Sigmoid colon (tissue), 7 donors: ENCODE data around the gene TPST1. TPM values are rescaled to one million over a fixed set of nuclear protein-coding genes. Genes with fewer than 3 reads are reported as not detected.
A peak's percentile ranks its signal among the peaks of the same experiment; 100 is the strongest.

ENCODE experiments used
- DNase-seq: peaks from one replicate; pipeline ENCODE4 v3.0.0-alpha.2; 2019
- H3K27ac ChIP-seq, 4 donors: fragments of 200-600 bp; sonication (generic); one replicate each; pipeline ENCODE4 v1.5.1; 2016 to 2019; ENCODE audit warnings: mild to moderate bottlenecking in 1 of 4
- H3K27me3 ChIP-seq, 3 donors: fragments of 200-600 bp; sonication (generic); one replicate each; pipeline ENCODE4 v1.5.1; 2019; ENCODE audit warnings: mild to moderate bottlenecking in 1 of 3
- H3K36me3 ChIP-seq, 4 donors: fragments of 200-600 bp; sonication (generic); one replicate each; pipeline ENCODE4 v1.5.1; 2016 to 2019
- H3K4me1 ChIP-seq, 4 donors: fragments of 200-600 bp; sonication (generic); one replicate each; pipeline ENCODE4 v1.5.1; 2017 to 2019
- H3K4me3 ChIP-seq, 4 donors: fragments of 200-600 bp; sonication (generic); one replicate each; pipeline ENCODE4 v1.5.1; 2017 to 2019; ENCODE audit warnings: mild to moderate bottlenecking in 2 of 4, moderate library complexity in 1 of 4
- H3K9me3 ChIP-seq, 4 donors: fragments of 200-600 bp in 3 of 4; sonication (generic) in 3 of 4; one replicate each; pipeline versions ENCODE4 v1.5.1 to v1.6.1; 2013 to 2019
- CTCF ChIP-seq, 4 experiments: fragments of 450-650 bp in 3 of 4; fragments of 200-600 bp in 1 of 4; IDR thresholded peaks; one replicate each; pipeline ENCODE4 v1.5.1; 2016 to 2019; ENCODE audit warnings: antibody characterized with exemption in 4 of 4, mild to moderate bottlenecking in 3 of 4, moderate library complexity in 2 of 4
- EP300 ChIP-seq, 4 donors: sonication (generic); formaldehyde crosslinking; IDR thresholded peaks; one replicate each; pipeline ENCODE4 v1.6.1; 2017; ENCODE audit warnings: antibody characterized with exemption in 4 of 4
- POLR2A ChIP-seq, 2 donors: fragments of 450-650 bp; IDR thresholded peaks; one replicate each; pipeline ENCODE4 v1.6.1; 2016; ENCODE audit warnings: antibody characterized with exemption in 2 of 2, mild to moderate bottlenecking in 2 of 2, moderate library complexity in 2 of 2
- POLR2AphosphoS5 ChIP-seq, 4 donors: sonication (generic); formaldehyde crosslinking; IDR thresholded peaks; one replicate each; pipeline ENCODE4 v1.6.1; 2017; ENCODE audit warnings: antibody characterized with exemption in 4 of 4
- WGBS, 2 donors: extraction: QIAGEN DNeasy Blood & Tissue Kit; methylation state at CpG; one replicate each; pipeline ENCODE4 v1.1.7; 2013; 5-methylcytosine and 5-hydroxymethylcytosine counted together
- intact Hi-C: fragments of 100-400 bp; cut with DNase I; formaldehyde crosslinking; loops from one replicate; pipeline ENCODE4 v1.15.1; 2023
- polyA plus RNA-seq, 3 donors: library from polyadenylated mRNA; stranded (reverse); fragments of 200-250 nt; gene quantifications; one replicate each; pipeline ENCODE4 v1.2.3, GENCODE V29; 2013
- total RNA-seq, 4 donors: library from RNA; depleted of rRNA; stranded (reverse); fragments of >200 nt; gene quantifications; one replicate each; pipeline ENCODE4 v1.1.0, GENCODE V29; 2016
- donor health status: healthy with polysubstance abuse.
- donor health status: Bipolar disorder and iron deficiency.
- donor health status: healthy.

TPST1 gene
- total and polyA plus RNA-seq, 7 donors: 0.92 to 31.3 (median 21.0) TPM

DNA sequence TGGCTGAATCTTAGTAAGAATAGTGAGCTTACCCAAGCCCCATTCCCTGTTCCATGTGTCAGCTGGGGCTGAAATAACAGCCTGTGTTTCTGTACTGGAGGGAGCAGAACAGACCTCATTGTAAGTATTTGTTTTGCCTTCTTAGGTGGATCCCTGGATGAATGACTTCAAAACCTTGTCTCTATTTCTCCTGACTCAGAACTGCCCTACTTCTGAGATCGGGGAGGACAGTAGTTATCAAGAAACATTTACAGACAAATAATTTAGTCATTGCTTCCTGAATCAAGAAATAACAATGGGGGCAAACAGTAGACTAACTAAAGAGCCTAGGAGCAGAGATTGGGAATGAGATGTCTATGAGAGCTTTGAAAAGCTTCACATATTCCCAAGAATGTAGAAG is 58.8 kb downstream of the TPST1 start:
- Histone ChIP-seq H3K4me3 (no peak overlapping the region), H3K4me1 (peaks cover 0 to 17% (median 8%) of the 10 kb centered on the region in 4 donors), H3K9me3 (peaks cover 7 to 20% (median 11%) of the 10 kb centered on the region in 4 donors), H3K27ac (no peak overlapping the region), H3K36me3 (no peaks in the 10 kb centered on the region), H3K27me3 (no peaks in the 10 kb centered on the region)
- intact Hi-C loops: no loop called here
- TF ChIP-seq POLR2AphosphoS5 (IDR thresholded peaks at IDR 0.05) (no peak), CTCF (IDR thresholded peaks at IDR 0.05) (no peak), POLR2A (IDR thresholded peaks at IDR 0.05) (no peak), EP300 (IDR thresholded peaks at IDR 0.05) (no peak)
- DNase-seq: no peak
- 94 to 98% methylated on average over 1 of the region's 1 CpG for WGBS, 2 donors

GRCh38 chr7:66265566-66265965 is 60.4 kb downstream of the TPST1 start:
- 95 to 97% methylated on average over 1 of the region's 1 CpG for WGBS, 2 donors
- peaks cover 0 to 17% (median 8%) of the 10 kb centered on the region in 4 donors for H3K4me1 ChIP-seq
- no peaks in the 10 kb centered on the region for H3K27me3 ChIP-seq
- no peak for DNase-seq
- no peak overlapping the region for H3K27ac ChIP-seq
- intact Hi-C loops: loop anchor here (5.0 kb wide), 1 partner anchor 58 kb away; the partner anchor contains the start of gene TPST1
- no peak for TF ChIP-seq POLR2AphosphoS5 (IDR thresholded peaks at IDR 0.05)
- TF ChIP-seq POLR2A (IDR thresholded peaks at IDR 0.05): no peak
- TF ChIP-seq CTCF (IDR thresholded peaks at IDR 0.05): no peak
- TF ChIP-seq EP300 (IDR thresholded peaks at IDR 0.05): no peak
- H3K9me3 ChIP-seq: peaks cover 7 to 20% (median 11%) of the 10 kb centered on the region in 4 donors
- H3K36me3 ChIP-seq: no peaks in the 10 kb centered on the region
- no peak overlapping the region for H3K4me3 ChIP-seq

GRCh38 chr7:66267249-66267648 is 62.1 kb downstream of the TPST1 start:
- intact Hi-C loops: loop anchor here (5.0 kb wide), 1 partner anchor 60 kb away; the partner anchor contains the start of gene TPST1
- Histone ChIP-seq H3K36me3 (no peaks in the 10 kb centered on the region), H3K27ac (peak overlapping the region; percentile 25 to 47 (median 40)), H3K4me3 (no peak overlapping the region), H3K27me3 (no peaks in the 10 kb centered on the region), H3K4me1 (peaks cover 0 to 16% (median 6%) of the 10 kb centered on the region in 4 donors), H3K9me3 (peaks cover 7 to 20% (median 11%) of the 10 kb centered on the region in 4 donors)
- 74 to 81% methylated on average over 2 of the region's 2 CpGs for WGBS, 2 donors
- peak; percentile 74 for DNase-seq
- TF ChIP-seq POLR2AphosphoS5 (IDR thresholded peaks at IDR 0.05) (peak in 2 of 4 donors; percentile 21 to 44), POLR2A (IDR thresholded peaks at IDR 0.05) (no peak), EP300 (IDR thresholded peaks at IDR 0.05) (no peak)

DNA sequence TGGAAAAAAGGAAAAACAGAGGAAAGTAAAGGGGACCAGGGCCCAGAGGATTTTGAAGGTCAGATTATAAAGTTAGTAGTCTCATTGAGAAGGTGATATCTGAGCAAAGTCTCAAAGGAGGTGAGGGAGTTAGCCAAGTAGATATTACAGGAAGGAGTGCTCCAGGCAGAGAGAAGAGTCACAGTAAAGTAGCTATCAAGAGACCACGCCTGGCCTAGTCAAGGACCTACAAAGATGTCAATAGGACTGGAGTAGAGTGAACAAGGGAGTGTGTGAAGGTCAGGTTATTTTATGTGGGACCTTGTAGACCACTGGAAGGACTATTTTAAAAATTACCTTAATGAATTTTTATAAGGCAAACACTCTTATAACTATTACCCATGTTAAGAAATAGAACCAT is 64.8 kb downstream of the TPST1 start:
- no peaks in the 10 kb centered on the region for H3K27me3 ChIP-seq
- intact Hi-C loops: loop anchor here (5.0 kb wide), 1 partner anchor 63 kb away; the partner anchor contains the start of gene TPST1
- H3K4me1 ChIP-seq: peaks cover 0 to 16% (median 6%) of the 10 kb centered on the region in 4 donors
- peaks cover 5 to 11% (median 9%) of the 10 kb centered on the region in 4 donors for H3K9me3 ChIP-seq
- TF ChIP-seq CTCF (IDR thresholded peaks at IDR 0.05) (no peak), POLR2A (IDR thresholded peaks at IDR 0.05) (no peak), EP300 (IDR thresholded peaks at IDR 0.05) (no peak)
- H3K4me3 ChIP-seq: no peak overlapping the region
- H3K36me3 ChIP-seq: no peaks in the 10 kb centered on the region
- 80 to 91% methylated on average over 1 of the region's 1 CpG for WGBS, 2 donors
- no peak for DNase-seq
- H3K27ac ChIP-seq: no peak overlapping the region

DNA sequence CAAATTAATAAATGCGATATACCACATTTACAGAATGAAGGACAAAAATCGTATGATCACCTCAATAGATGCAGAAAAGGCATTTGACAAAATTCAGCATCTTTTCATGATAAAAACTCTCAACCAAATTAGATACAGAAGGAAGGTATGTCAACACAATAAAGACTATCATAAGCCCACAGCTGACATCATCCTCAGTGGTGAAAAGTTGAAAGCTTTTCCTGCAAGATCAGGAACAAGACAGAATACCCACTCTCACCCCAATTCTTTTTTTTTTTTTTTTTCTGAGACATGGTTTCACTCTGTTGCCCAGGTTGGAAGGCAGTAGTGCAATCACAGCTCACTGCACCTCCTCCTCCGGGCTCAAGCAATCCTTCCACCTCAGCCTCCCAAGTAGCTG is 67.2 kb downstream of the TPST1 start:
- Histone ChIP-seq H3K27ac (no peak overlapping the region), H3K9me3 (no peaks in the 10 kb centered on the region), H3K27me3 (no peaks in the 10 kb centered on the region), H3K4me3 (no peak overlapping the region), H3K36me3 (no peaks in the 10 kb centered on the region), H3K4me1 (peaks cover 0 to 9% (median 2%) of the 10 kb centered on the region in 4 donors)
- DNase-seq: no peak
- intact Hi-C loops: no loop called here
- 93 to 95% methylated on average over 3 of the region's 3 CpGs for WGBS, 2 donors
- TF ChIP-seq CTCF (IDR thresholded peaks at IDR 0.05) (no peak), POLR2A (IDR thresholded peaks at IDR 0.05) (no peak), EP300 (IDR thresholded peaks at IDR 0.05) (no peak), POLR2AphosphoS5 (IDR thresholded peaks at IDR 0.05) (no peak)
